Measurements from ENCODE around the gene TSG101.

The TSG101 gene, protein sequence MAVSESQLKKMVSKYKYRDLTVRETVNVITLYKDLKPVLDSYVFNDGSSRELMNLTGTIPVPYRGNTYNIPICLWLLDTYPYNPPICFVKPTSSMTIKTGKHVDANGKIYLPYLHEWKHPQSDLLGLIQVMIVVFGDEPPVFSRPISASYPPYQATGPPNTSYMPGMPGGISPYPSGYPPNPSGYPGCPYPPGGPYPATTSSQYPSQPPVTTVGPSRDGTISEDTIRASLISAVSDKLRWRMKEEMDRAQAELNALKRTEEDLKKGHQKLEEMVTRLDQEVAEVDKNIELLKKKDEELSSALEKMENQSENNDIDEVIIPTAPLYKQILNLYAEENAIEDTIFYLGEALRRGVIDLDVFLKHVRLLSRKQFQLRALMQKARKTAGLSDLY

DNA sequence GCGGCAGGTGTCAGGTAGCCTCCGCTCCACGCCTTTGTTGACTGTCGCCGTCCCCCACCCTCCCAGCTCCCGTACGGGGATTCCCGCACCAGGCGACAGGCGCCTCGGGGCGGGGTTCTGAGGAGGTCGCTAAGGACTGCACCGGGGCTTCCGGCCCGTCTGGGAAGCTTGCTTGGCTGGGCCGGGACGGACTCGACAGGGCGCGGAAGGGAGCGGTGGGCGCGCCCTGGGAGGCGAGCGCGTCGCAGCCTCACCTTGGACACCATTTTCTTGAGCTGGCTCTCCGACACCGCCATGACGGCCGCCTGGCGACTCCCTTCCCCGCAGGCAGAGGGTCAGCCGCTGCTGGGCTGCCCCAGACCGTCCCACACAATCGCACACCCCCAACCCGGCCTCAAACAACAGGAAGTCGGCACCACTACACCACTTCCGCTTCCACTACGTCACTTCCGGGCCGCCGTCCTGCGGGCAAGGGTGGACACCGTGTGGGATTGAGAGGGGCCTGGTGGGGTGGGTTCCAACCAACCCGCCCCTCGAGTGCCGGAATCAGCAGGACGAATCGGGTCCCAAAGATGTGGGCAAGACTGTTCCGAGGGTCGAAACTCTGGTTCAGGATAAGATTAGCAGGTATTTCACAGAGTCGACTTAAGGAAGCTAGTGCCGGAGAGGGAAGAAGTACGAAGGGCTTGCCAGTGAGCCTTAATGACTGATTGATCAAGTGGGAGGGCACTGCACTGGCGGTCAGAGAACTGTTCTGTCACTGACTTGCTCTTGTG lies at the start of gene TSG101:
TSS of gene TSG101 (minus strand) at position 422 of the 776 bp plus-strand sequence. CDS start at position 296, 126 bp downstream.
- peak; percentile 97 for DNase-seq

DNA sequence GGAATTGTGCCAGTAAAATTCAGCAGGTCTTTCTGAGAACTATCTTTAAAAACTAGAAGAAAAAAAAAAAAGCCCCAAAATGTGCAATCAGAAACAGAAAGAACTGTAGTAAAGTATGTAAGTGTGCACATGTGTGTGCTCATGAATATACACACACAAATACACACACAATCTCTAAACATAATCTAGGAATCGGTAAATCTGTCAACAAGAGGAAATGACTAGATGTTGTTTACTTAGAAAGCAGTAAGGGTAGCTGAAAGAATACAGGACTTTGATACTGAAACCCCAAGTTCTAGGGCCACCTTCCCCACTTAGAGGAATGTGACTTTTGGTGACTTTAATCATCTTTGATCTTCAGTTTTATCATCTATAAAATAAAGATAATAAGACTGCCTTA lies 48.6 kb upstream of the TSG101 start:
- no peak for DNase-seq

DNA sequence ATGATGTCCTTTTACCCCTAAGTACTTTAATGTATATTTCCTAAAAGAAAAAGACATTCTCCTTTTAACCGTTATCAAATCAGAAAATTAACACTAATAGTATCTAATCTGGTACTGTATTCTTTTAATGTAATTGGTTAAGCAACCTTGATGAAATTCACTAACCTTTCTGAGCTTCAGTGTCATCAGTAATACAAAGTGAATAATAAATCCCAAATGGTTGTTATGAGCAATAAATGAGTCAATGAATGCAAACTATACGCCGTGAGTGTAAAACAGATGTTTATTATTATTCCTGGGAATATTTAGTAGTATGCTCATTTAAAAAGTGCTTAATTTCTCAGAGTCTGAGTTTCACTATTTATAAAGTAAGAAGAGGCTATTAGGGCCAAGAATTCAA lies 40.3 kb upstream of the TSG101 start:
- DNase-seq = no peak

DNA sequence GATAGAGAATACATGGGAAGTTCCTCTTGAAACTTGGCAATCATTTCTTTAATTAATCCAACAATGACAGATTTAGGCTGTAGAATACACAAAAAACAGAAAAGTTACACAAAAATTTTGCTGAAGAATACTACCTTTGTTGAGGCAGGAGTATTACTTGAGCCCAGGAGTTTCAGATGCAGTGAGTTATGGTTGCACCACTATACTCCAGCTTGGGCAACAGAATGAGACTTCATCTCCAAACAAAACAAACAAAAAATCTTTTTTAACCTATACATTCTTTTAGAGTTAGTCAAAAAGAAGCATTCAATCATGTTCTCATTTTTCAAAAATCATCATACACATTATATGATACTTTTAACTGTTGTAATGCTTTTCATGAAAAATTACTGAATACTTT lies 39.7 kb upstream of the TSG101 start:
- no peak for DNase-seq

DNA sequence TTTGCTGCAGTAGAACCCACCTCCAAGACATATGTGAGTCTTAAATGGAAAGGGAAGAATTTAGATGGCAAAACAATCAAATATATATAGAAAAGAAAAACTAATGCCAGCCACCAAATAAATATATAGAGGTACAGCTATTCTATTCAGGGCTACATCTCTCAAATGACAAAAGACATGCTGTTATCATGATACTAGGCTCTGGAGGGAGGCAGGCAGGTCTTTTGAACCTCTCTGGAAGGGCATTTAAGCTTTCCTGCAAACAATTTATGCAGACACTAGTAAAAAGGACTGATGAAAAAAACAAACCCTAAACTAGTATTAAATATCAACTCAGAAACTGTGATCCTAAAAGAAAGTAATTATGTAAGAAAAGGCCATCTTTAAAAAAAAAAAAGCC lies 37.4 kb upstream of the TSG101 start:
- DNase-seq = no peak

DNA sequence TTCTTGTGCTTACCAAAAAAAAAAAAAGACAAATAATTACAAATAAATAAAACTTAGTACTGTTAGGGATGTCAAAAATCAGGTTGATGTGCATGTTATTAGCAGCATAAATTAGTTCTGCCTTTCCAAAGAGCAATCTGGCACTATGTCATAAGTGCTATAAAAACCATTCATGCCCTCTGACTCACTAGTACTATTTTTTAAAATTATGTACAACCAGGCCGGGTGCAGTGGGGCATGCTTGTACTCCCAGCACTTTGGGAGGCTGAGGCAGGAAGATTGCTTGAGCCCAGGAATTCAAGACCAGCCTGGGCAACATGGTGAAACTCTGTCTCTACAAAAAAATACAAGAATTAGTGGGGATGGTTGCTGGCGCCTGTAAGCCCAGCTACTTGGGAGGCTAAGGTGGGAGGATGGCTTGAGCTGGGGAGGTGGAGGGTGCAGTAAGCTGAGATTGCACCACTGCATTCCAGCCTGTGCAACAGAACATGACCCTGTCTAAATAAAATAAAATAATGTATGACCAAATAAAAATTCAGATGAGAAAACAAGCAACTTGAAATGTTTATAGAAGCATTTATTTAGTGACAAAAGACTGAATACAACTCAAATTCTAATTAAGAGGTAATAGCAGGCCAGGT lies 36.5 kb upstream of the TSG101 start:
- DNase-seq = no peak

DNA sequence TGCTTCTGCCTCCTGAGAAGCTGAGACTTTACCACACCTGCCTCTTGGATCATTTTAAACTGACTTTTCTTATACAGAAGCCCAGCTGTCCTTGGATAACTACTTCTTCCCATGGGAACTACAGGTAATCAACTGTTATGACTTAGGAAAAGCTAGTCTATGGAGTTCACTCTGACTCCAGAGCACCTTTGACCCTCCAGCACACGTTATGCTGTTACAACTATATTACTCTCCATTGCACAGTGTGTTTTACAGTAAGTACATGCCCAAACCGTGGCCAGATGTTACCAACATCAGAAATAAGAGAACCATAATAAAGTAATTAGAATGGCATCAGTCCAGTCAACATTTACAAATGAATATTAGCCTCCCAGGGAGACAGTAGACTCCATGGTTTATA lies 21.3 kb upstream of the TSG101 start:
- DNase-seq = no peak

DNA sequence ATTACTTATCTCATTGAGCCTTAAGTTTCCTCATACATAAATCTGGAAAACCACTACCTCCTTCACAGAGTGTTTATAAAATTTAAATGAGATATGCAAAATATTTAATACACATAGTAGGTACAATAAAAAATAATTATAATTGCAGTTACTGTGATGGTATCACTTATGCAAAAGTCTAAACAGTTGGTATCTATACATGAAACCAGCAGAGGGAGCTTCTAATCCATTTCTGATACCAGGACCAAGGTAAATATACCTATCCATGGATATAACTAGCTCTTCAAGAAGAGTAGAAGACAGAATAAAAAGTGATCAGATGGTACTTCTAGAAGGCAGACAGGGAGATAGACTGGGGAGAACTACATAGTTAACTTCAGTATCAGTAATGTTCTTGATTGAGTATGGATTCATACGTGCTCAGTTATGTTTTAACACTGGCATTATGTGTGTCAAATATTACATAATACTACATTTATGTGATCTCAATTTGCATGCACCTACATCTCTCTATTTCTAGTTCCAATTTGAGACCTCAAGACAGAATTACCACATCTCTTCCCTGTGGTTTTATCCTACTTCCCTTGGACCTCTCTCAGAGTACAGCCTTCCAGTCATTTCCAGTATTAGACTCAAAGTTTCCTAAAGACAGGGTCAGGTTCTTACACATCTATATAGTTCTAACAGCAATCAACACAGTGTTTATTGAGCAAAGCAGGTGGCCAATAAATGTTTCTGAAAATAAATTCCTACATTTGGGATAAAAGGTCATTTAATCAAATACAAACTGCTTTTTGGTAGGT lies 13.7 kb upstream of the TSG101 start:
- no peak for DNase-seq

DNA sequence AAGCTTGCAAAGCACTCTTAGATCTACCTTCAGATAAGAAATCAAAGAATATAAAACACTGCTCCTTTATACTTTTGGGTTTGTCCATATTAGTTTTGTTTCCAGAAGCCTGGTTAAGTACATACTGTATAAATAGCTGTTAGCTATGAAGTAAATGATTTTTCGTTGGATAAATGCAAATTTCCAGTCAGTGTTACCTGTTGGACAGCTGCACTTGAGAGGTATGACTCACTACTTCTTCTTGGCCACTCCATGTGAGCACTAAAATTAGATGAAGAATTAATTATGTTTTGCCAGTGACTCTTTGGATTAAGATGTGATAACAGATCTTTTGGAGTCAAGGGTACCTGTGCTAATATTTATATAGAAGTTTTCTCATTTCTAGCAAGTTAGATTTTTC lies 9.5 kb upstream of the TSG101 start:
- DNase-seq = no peak

DNA sequence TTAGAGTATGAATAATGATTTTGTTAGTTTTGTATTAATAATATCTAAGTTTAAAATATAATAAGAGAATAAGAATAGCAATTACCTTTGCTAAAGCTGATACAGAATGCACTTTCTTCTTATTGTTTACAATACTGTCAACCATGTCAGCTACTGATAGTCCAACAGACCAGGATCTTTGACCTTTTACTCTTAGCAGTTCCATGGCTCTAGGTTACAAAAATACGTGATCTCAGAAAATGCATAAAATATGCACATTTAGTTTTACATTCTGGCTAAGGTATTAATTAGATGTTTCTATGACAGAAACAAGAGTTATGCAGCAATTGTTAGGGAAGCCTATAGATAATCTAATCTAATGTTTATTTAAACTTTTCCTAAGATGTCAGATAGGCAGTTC lies 7.5 kb upstream of the TSG101 start:
- no peak for DNase-seq

DNA sequence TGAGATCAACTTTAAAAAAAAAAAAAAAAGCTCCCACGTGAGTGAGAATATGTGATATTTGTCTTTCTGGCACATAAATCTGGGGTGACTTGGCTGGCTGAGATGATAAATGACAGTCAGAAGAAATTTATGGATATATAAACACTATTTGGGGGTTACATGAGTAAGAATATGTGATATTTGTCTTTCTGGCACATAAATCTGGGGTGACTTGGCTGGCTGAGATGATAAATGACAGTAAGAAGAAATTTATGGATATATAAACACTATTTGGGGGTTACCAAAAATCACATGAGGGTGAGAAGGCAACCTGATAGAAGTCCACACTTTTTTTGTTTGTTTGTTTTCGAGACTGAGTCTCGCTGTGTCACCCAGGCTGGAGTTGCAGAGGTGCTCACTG lies 6.6 kb upstream of the TSG101 start:
- no peak for DNase-seq

DNA sequence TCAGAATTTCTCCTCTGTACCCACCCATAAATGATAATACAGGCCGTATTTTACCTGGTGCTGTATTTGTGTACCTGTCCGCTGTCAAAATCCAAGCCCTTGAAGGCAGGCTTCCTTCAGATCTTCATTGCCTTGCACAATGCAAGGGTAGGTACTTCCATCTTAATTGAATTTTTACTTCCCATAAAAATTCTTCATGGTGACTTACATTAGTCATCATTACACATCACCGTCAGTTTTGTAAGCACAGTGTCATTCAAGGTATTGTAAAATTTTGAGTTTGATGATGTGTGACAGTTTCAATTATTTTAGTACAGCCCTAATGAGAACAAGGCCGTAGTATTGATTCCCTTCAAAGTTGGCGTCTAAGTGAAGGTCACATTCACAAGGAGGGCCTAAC lies 770 bp upstream of the TSG101 start:
- DNase-seq = no peak

DNA sequence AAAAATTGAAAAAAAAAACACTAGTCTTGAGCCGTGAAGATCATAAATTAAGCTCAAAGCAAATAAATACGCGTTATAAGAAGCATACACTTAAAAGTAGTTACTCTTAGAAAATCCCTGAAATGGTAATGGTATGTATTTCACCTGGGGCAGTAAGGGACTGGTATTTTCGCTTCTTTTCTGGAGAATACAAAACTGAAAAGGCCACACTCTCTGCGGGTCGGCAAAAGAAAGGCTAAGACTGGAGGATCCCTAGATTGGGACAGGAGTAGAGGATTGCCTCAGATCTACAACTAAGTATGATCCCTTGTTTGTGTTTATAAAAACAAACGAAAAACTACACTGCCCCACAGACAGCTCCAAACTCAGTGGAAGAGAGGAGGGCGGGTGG lies 617 bp downstream of the TSG101 start:
- no peak for DNase-seq

DNA sequence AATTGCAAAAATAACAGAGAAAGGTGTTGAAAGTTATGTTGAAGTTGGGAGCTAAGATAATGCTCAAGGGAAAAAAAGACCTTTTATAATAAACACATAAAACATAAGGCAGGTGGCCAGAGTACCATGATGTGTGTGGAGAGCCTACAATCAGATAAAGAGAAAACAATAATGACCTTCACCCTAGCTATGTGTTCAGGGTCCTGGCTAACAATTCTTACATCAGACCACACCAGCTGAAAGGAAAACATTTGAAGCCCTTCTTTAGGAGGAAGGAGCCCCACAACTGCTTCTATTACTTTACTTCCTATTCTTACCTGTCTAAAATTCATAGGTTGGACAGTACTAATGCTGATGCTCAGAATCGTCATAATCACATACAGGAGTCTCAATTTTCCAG lies 2.5 kb downstream of the TSG101 start:
- no peak for DNase-seq

DNA sequence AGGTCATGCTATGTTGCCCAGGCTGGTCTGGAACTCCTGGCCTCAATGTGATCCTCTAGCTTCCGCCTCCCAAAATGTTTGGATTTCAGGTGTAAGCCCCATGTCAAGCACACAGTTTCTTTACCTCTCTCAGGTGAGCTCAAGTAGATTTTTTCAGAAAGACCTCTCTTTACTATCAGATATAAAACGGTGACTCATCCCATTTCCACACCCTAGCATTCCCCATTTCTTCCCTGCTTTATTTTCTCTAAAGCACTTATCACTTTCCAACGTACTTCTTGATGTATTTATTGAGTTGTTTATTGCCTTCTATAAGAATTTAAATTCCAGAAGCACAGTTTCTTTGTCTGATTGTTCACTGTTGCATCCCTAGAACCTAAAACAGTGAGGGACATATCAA lies 3.7 kb downstream of the TSG101 start:
- DNase-seq = no peak

DNA sequence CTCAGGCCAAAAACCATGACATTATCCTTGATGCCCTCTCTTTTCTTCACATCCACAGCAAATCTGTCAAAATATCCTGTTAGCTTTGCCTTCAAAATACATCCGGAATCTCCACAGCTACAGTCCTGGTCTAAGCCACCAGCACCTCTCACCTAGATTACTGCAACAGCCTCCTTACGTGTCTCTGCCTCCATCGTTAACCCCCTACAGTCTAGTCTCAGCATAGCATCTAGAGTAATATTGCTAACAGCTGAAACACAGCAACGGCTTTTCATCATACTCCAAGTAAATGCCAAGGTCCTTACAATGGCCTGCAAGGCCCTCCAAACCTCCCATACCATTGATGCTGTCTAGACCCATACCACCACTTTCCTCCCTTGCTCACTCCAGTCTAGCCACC lies 4.4 kb downstream of the TSG101 start:
- DNase-seq = no peak

DNA sequence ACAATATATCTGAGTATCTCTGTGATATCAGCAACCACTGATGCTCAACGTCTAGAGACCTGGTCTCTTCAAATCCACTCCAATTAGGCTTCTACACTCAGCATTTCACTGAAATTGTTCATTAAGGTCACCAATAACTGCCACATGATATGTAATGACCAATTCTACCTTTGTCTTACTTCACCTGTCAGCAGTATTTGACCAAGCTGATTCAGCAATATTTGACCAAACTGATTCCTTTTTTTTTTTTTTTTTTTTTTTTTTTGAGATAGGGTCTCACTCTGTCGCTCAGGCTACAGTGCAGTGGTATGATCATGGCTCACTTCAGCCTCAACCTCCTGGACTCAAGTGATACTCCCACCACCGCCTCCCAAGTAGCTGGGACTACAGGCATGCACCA lies 5.6 kb downstream of the TSG101 start:
- DNase-seq = no peak

DNA sequence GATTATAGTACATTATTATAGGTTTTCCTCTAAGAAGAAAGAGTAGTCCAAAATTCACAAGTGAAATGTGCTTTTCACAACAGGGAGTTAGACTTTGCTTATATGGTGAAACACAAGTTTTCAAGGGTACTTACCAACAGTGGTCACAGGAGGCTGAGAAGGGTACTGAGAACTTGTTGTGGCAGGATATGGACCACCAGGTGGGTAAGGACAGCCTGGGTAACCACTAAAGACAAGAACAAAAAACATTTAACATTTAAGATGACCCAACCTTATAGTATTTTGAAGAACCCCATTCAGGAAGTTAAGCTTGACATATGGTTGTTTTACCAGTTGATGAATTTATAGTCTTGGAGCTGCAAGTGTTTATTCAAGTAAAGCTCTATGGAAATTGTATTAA lies 24.4 kb downstream of the TSG101 start:
- DNase-seq = no peak

DNA sequence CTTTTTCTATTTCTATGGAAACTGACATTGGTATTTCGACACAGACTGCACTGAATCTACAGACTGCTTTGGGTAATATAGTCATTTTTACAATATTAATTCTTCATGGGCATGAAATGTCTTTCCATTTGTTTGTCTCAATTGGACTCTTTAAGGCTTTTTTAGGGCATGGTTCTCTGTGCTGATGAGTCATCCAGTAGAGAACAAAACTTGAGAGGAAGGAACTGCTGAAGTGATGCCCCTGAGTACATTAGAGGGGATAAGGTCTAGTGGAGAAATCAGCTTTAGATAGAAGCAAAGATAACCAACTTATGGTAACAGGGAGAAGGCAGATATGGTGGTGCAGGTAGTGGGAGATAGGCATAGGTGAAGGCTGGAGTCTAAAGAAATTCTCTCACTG lies 25.1 kb downstream of the TSG101 start:
- DNase-seq = no peak

DNA sequence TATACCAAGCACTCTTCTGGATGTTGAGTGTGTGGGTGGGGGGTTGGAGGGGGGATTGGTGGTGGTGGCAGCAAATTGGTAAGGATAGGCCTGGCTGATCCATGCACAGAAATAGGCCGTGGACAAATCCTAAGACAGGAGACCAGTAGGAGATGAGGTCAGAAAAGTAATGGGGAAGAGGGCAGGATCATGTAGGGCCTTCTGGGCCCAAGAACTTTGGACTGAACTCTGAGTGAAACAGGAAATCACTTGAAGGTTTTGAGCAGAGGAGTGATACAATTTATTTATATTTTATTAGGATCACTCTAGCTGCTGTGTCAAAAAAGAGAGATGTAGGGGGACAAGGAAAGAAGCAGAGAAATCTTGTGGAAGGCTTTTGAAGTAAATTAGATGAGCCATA lies 28.7 kb downstream of the TSG101 start:
- DNase-seq = no peak

DNA sequence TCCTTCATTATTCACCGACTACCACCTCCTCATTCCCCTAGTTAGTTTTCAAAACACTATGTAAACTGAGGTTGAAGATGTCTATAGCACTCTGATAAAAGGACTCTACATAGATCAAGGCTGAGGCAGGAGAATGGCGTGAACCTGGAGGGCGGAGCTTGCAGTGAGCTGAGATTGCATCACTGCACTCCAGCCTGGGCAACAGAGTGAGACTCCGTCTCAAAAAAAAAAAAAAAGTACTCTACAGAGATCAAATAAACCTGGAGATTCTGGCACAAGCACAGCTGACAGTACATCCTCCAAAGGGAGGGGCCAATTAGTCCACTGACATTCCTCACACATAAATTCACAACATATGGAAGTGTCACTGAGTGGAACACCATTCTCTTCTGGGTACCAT lies 31.0 kb downstream of the TSG101 start:
- no peak for DNase-seq

DNA sequence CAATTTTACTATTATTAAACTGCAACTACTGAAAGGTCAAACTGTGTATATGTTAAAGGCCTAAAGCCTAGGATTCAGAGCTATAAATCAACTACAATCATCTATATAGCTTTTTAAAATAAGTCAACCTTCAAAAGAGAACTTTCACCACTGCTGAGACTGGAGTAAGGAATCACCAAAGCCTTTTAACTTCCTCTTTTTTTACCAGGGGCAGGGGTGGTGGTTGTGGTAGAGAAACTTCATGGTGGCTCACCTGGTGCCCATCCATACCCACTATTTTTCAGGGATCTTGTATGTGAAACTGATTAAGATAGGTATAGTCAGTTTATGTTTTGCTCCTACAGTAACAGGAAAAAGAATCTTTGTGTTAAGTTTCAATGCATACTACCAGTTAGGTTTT lies 31.5 kb downstream of the TSG101 start:
- DNase-seq = no peak

DNA sequence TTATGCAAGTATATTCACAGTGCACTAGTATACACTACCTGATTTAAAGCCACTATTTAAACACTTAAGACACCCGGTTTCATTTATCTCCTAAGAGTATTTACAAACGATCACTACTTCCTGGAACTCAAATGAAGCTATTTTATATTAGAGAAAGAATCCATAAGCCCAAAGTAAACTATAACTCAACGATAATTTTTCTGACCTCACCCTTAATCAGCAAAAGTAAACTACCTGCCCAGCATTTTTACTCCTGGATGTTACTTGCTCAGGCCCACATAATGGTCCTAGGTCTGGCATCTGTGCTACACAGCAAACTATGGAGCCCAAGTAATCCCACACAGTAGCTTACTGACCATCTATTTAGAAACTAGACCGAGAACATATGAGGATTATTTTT lies 33.4 kb downstream of the TSG101 start:
- no peak for DNase-seq

Data from activated effector memory CD4-positive, alpha-beta T cell treated with anti-CD3 and anti-CD28 coated beads, Interleukin-2, amount 50 U/mL, for 16 hours (primary cell).